ENCODE measurements around the gene BANP.

Gene BANP

DNA sequence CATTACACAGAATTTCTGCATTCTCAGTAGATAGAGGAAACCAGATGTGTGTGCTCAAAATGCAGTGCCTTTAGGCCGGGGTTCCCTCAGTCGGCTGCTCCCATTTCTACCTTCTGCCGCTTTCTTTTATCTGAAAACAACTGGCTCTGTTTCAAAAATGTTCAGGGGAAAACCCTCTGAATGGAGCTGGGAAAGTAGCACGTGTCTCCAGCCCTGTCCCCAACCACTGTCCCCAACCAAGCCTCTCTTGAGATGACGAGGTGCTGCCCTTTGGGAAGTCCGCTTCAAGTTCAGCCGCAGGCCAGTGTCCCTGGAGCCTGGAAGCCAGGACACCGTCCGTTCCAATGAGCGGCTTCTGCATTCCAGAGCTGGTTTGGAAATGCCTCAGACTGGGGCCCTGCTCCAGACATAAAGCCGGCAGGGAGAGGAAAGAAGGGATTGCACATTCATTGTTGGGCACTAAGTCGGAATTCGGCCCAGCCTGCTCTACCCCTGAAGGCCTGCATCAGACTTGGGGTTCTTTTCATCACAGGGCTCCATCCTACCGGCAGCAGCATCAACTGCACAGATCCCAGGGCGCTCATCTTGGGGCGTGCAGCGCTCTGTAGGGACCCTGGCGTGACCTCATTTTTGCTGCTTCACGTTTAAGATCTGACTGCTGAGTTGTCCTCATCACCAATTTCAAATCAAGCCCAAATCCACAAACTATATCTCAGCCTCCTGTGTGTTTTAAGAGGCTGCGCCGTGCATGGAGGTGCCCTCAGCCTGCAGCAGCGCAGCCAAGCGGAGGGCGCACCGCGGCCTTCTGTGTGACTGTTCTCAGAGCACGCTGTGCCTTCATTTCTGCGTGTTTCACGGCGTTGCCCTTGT, 111.3 kb downstream of the BANP start:
- CTCF ChIA-PET, result no interaction called here

DNA sequence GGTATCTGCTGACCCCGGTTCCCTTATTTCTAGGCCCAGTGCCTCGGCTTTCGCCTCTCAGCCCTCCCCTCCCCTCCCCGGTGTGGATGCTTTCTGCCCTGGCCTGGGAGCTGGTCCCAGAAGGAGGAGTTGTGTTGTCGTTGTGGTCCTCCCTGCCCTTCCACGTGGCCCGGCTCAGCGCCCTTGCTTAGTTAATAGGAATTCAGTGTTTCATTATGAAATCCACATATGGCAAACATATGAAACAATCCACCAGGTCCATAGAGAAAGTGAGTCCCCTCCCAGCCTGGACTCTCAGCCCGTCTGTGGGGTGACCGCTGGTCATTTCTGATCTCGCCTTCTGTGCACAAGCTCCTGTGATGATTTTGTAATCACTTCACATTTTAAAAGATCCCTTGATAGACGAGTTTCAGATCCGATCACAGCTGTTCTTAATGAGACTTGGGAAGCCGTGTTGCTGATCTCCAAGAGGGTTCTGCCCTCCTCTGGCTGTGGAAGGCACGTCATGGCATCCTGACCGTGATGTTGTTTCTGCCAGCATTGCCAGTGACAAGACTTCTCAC, 112.1 kb downstream of the BANP start:
- ChIA-PET POLR2A (no interaction called here), CTCF (no interaction called here)
- DNase-seq (ENCODE audit: extremely low spot score), result no peak
- TF ChIP-seq HDGF (IDR thresholded peaks at IDR 0.05; ENCODE audit: borderline replicate concordance) (no peak), SP1 (IDR thresholded peaks at IDR 0.05) (no peak), FOXM1 (IDR thresholded peaks at IDR 0.05; ENCODE audit: borderline replicate concordance) (no peak), ARNT (IDR thresholded peaks at IDR 0.05) (no peak), TARDBP (IDR thresholded peaks at IDR 0.05) (no peak), LEF1 (IDR thresholded peaks at IDR 0.05; ENCODE audit: borderline replicate concordance) (no peak), FOXA1 (IDR thresholded peaks at IDR 0.05) (no peak), BHLHE40 (IDR thresholded peaks at IDR 0.05; ENCODE audit: borderline replicate concordance) (no peak), SUZ12 (IDR thresholded peaks at IDR 0.05) (no peak), NFRKB (IDR thresholded peaks at IDR 0.05) (no peak), L3MBTL2 (conservative IDR thresholded peaks at IDR 0.05) (no peak)
- TF ChIP-seq, protein P1, sequence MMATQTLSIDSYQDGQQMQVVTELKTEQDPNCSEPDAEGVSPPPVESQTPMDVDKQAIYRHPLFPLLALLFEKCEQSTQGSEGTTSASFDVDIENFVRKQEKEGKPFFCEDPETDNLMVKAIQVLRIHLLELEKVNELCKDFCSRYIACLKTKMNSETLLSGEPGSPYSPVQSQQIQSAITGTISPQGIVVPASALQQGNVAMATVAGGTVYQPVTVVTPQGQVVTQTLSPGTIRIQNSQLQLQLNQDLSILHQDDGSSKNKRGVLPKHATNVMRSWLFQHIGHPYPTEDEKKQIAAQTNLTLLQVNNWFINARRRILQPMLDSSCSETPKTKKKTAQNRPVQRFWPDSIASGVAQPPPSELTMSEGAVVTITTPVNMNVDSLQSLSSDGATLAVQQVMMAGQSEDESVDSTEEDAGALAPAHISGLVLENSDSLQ (IDR thresholded peaks at IDR 0.05), result no peak

More for the DNA sequence above, 111.3 kb downstream of the BANP start:
- no peak for DNase-seq (ENCODE audit: extremely low spot score)
- TF ChIP-seq BHLHE40 (IDR thresholded peaks at IDR 0.05; ENCODE audit: borderline replicate concordance) (no peak), FOXA1 (IDR thresholded peaks at IDR 0.05) (no peak), L3MBTL2 (conservative IDR thresholded peaks at IDR 0.05) (no peak), SUZ12 (IDR thresholded peaks at IDR 0.05) (no peak), NFRKB (IDR thresholded peaks at IDR 0.05) (no peak), SP1 (IDR thresholded peaks at IDR 0.05) (no peak), CTBP1 (IDR thresholded peaks at IDR 0.05; ENCODE audit: borderline replicate concordance) (no peak), ARNT (IDR thresholded peaks at IDR 0.05) (no peak), ELF4 (IDR thresholded peaks at IDR 0.05) (no peak)
- TF ChIP-seq, protein P1 (IDR thresholded peaks at IDR 0.05), result no peak
- POLR2A ChIA-PET, result no interaction called here

GRCh38 chr16:88064011-88064888, 113.0 kb downstream of the BANP start:
- DNase-seq (ENCODE audit: extremely low spot score), result no peak
- POLR2A ChIA-PET, result no interaction called here
- TF ChIP-seq ARNT (IDR thresholded peaks at IDR 0.05), result no peak
- TF ChIP-seq, protein P1 (IDR thresholded peaks at IDR 0.05), result no peak
- TF ChIP-seq ELF4 (IDR thresholded peaks at IDR 0.05), result no peak
- no peak for TF ChIP-seq ZNF384 (IDR thresholded peaks at IDR 0.05)
- TF ChIP-seq SP1 (IDR thresholded peaks at IDR 0.05), result no peak
- TF ChIP-seq FOXK2 (IDR thresholded peaks at IDR 0.05), result no peak
- no peak for TF ChIP-seq HDGF (IDR thresholded peaks at IDR 0.05; ENCODE audit: borderline replicate concordance)
- TF ChIP-seq LEF1 (IDR thresholded peaks at IDR 0.05; ENCODE audit: borderline replicate concordance), result no peak
- TF ChIP-seq BHLHE40 (IDR thresholded peaks at IDR 0.05; ENCODE audit: borderline replicate concordance), result no peak
- TF ChIP-seq NFRKB (IDR thresholded peaks at IDR 0.05), result no peak
- CTCF ChIA-PET, result no interaction called here

GRCh38 chr16:88064889-88065746, 113.9 kb downstream of the BANP start:
- CTCF ChIA-PET, result interaction anchor here (0.5 kb wide), 1 partner anchor 24 kb away, joined by 3 read pairs; no protein-coding TSS in a partner anchor
- POLR2A ChIA-PET, result no interaction called here
- TF ChIP-seq NFRKB (IDR thresholded peaks at IDR 0.05) (no peak), SUZ12 (IDR thresholded peaks at IDR 0.05) (no peak), ZNF384 (IDR thresholded peaks at IDR 0.05) (no peak), CTBP1 (IDR thresholded peaks at IDR 0.05; ENCODE audit: borderline replicate concordance) (no peak), FOXK2 (IDR thresholded peaks at IDR 0.05) (no peak), TARDBP (IDR thresholded peaks at IDR 0.05) (no peak), ELF4 (IDR thresholded peaks at IDR 0.05) (no peak), LEF1 (IDR thresholded peaks at IDR 0.05; ENCODE audit: borderline replicate concordance) (no peak), SP1 (IDR thresholded peaks at IDR 0.05) (no peak), HDGF (IDR thresholded peaks at IDR 0.05; ENCODE audit: borderline replicate concordance) (no peak), L3MBTL2 (conservative IDR thresholded peaks at IDR 0.05) (no peak), FOXA1 (IDR thresholded peaks at IDR 0.05) (no peak), ARNT (IDR thresholded peaks at IDR 0.05) (no peak)
- DNase-seq (ENCODE audit: extremely low spot score), result no peak

- DNase-seq (ENCODE audit: extremely low spot score), result no peak
- TF ChIP-seq L3MBTL2 (conservative IDR thresholded peaks at IDR 0.05) (no peak), ELF4 (IDR thresholded peaks at IDR 0.05) (no peak), LEF1 (IDR thresholded peaks at IDR 0.05; ENCODE audit: borderline replicate concordance) (no peak), TARDBP (IDR thresholded peaks at IDR 0.05) (no peak), CTBP1 (IDR thresholded peaks at IDR 0.05; ENCODE audit: borderline replicate concordance) (no peak), SUZ12 (IDR thresholded peaks at IDR 0.05) (no peak), SP1 (IDR thresholded peaks at IDR 0.05) (no peak), BHLHE40 (IDR thresholded peaks at IDR 0.05; ENCODE audit: borderline replicate concordance) (no peak), FOXA1 (IDR thresholded peaks at IDR 0.05) (no peak), FOXK2 (IDR thresholded peaks at IDR 0.05) (no peak), NFRKB (IDR thresholded peaks at IDR 0.05) (no peak), FOXM1 (IDR thresholded peaks at IDR 0.05; ENCODE audit: borderline replicate concordance) (no peak), ARNT (IDR thresholded peaks at IDR 0.05) (no peak), HDGF (IDR thresholded peaks at IDR 0.05; ENCODE audit: borderline replicate concordance) (no peak), ZNF384 (IDR thresholded peaks at IDR 0.05) (no peak)
- TF ChIP-seq, protein P1 (IDR thresholded peaks at IDR 0.05), result no peak
- ChIA-PET CTCF (interaction anchor here (0.5 kb wide), 1 partner anchor 25 kb away, joined by 3 read pairs; no protein-coding TSS in a partner anchor), POLR2A (no interaction called here)
These were observed 114.5 kb downstream of the BANP start for GRCh38 chr16:88065747-88066142.

All from HEK293T (cell line).